SH-SY5Y (cell line): ENCODE data around the gene C19orf81.

Experiments
- GATA2 ChIP-seq: IDR thresholded peaks from 2 replicates; pipeline ENCODE4 v1.6.1; 2011; ENCODE audit warnings: mild to moderate bottlenecking, low read depth, low read length
- GATA3 ChIP-seq: IDR thresholded peaks from 2 replicates; pipeline ENCODE4 v1.6.1; 2011; ENCODE audit warnings: low read depth, mild to moderate bottlenecking, low read length, moderate library complexity

DNA sequence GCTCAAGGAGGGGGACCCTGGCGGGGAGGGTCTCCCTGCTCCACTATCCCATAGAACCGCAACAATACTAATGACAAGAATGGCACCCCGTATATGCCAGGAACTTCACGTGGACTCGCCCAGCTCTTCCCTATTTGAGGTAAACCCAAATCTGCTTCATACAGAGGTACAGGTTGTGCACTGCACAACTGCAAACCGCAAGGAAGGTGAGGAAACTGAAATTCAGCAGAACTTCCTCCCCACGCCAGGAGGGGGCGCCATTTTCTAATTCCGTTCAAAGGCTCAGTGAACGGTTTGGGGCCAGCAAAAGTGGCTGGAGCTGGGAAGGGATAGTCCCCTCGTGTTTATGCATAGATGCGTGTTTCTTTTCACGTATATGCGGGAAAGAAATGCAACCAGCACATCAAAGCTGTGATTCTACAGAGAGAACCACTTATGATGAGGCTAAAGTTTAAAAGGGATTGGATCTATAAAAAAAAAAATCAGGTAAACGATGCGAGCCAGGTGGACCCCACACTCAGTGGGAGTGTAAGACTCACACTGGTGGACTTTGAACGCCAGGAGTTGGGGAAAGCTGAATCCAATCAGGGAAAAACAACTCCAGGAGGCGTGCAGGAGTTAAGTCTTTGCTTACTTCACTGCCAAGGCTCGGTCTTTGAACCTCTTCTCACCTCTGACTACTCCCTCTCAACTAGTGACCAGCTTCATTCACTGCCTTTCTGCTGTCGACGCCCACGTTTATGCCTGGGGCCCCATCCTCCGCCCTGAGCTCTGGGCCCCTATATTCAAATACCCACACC is 20.3 kb downstream of the C19orf81 start:
- TF ChIP-seq GATA2 (no peak), GATA3 (no peak)
